Brain microvascular endothelial cell (primary cell): ENCODE data around the gene DDX17.

Experiments
- DNase-seq: peaks from one replicate; pipeline ENCODE4 v3.0.0-alpha.2; 2020
- H3K27ac ChIP-seq: fragments of 250-450 bp; sonication (Bioruptor Pico); 2 replicates; pipeline ENCODE4 v1.5.1; 2020; ENCODE audit warnings: mild to moderate bottlenecking, moderate library complexity
- H3K27me3 ChIP-seq: fragments of 250-450 bp; sonication (Bioruptor Pico); replicated peaks from 2 replicates; pipeline ENCODE4 v1.5.1; 2020; ENCODE audit warnings: mild to moderate bottlenecking
- H3K36me3 ChIP-seq: fragments of 250-450 bp; sonication (Bioruptor Pico); replicated peaks from 2 replicates; pipeline ENCODE4 v1.5.1; 2020; ENCODE audit warnings: mild to moderate bottlenecking
- H3K4me3 ChIP-seq: 2 replicates; pipeline ENCODE4 v1.5.1; 2011; ENCODE audit warnings: low read depth, mild to moderate bottlenecking, control low read depth, low read length, moderate library complexity
- in situ Hi-C: cut with HindIII; loops from 2 replicates; pipeline ENCODE4 v1.10.0; 2017; ENCODE audit warnings: low sequenced_read_pairs, low pct_ligation_motif_present
- TF ChIP-seq, protein P1 (sequence below): IDR thresholded peaks from 2 replicates; pipeline ENCODE4 v1.5.1; 2011; ENCODE audit warnings: low read depth, mild to moderate bottlenecking, moderate library complexity, low read length, control low read depth, inconsistent platforms; ENCODE audit errors: missing control alignments

The DDX17 gene

DNA sequence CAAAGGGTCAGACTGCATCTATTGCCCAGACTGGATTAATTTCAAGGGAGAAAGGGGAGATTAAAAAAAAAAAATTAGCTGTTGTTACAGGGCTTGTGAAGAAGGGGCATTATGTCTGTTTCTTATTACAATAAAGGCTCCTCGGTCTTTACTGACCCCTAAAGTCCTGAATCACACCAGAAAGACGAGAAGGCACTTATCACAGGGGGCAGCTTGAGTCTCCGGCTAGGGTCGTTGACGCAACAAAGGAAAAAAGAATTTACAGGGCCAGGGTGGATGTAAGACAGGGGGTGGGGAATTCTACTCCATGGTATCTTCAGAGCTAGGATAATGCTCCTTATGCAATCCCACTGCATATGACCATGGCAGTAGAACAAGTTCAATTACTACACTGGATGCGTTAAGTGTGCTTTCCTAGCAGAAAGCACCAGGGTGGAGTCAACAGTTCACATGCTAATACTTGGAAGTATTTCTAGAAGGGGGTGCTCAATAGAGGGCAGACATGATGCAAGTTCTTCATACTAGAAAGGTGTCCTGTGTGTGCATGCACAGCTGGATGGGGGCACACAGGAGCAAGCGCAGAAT is 16.5 kb downstream of the DDX17 start:
- Histone ChIP-seq H3K36me3 (peaks cover 92% of the 10 kb centered on the region), H3K4me3 (no peak overlapping the region), H3K27ac (no peak overlapping the region), H3K27me3 (no peaks in the 10 kb centered on the region)
- TF ChIP-seq, protein P1, sequence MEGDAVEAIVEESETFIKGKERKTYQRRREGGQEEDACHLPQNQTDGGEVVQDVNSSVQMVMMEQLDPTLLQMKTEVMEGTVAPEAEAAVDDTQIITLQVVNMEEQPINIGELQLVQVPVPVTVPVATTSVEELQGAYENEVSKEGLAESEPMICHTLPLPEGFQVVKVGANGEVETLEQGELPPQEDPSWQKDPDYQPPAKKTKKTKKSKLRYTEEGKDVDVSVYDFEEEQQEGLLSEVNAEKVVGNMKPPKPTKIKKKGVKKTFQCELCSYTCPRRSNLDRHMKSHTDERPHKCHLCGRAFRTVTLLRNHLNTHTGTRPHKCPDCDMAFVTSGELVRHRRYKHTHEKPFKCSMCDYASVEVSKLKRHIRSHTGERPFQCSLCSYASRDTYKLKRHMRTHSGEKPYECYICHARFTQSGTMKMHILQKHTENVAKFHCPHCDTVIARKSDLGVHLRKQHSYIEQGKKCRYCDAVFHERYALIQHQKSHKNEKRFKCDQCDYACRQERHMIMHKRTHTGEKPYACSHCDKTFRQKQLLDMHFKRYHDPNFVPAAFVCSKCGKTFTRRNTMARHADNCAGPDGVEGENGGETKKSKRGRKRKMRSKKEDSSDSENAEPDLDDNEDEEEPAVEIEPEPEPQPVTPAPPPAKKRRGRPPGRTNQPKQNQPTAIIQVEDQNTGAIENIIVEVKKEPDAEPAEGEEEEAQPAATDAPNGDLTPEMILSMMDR: no peak
- DNase-seq: no peak
- in situ Hi-C loops: no loop called here

DNA sequence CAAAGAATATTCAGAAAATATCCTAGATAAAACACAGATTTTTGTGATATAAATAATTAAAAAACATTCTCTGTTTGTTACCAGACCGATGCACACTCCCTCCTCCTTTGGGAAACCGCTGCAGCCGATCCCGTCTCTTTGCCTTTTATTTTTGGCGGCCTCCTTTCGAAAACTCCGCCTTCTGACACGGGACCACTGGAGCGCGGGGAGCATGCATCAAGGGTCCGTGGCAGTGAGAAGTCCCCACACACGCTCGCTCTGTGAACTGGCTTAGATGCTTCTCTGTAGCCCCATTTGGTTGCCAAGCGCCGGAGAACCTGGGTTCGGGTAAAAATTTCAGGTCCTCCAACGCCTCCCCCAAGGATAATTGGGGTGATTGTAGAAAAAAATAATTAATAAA is 17.0 kb downstream of the DDX17 start:
- no peaks in the 10 kb centered on the region for H3K27me3 ChIP-seq
- in situ Hi-C loops: no loop called here
- no peak overlapping the region for H3K27ac ChIP-seq
- H3K36me3 ChIP-seq: peaks cover 94% of the 10 kb centered on the region
- TF ChIP-seq, protein P1: no peak
- DNase-seq: no peak
- H3K4me3 ChIP-seq: no peak overlapping the region

GRCh38 chr22:38487946-38488345 is 18.2 kb downstream of the DDX17 start:
- no peak overlapping the region for H3K27ac ChIP-seq
- H3K4me3 ChIP-seq: no peak overlapping the region
- H3K36me3 ChIP-seq: peaks cover 93% of the 10 kb centered on the region
- in situ Hi-C loops: no loop called here
- TF ChIP-seq, protein P1: no peak
- H3K27me3 ChIP-seq: no peaks in the 10 kb centered on the region
- DNase-seq: no peak

DNA sequence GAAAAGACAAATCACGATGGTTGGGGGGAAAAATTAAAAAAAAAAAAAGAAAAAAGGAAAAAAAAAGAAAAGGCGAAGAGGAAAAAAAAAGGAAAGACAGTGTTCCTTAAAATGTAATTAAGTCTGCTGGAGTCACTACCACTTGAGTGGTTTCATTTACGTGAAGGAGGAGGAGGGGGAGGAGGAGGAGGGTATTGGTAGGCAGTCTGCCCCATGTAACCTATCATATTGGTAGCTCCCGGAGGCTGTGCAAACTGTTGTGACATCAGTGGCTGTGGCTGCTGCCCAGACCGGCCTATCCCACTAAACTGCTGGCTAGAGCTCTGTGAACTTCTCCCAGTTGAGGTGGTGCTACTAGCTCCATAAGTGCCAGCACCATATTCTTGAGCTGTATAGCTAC is 20.3 kb downstream of the DDX17 start:
- Histone ChIP-seq H3K36me3 (peaks cover 95% of the 10 kb centered on the region), H3K27ac (no peak overlapping the region), H3K27me3 (no peaks in the 10 kb centered on the region), H3K4me3 (no peak overlapping the region)
- no peak for DNase-seq
- TF ChIP-seq, protein P1: no peak
- in situ Hi-C loops: no loop called here

- in situ Hi-C loops: no loop called here
- Histone ChIP-seq H3K27me3 (no peaks in the 10 kb centered on the region), H3K4me3 (no peak overlapping the region), H3K27ac (no peak overlapping the region), H3K36me3 (peaks cover 95% of the 10 kb centered on the region)
- no peak for DNase-seq
- TF ChIP-seq, protein P1: no peak
Observed at GRCh38 chr22:38484244-38484643, 21.9 kb downstream of the DDX17 start.

DNA sequence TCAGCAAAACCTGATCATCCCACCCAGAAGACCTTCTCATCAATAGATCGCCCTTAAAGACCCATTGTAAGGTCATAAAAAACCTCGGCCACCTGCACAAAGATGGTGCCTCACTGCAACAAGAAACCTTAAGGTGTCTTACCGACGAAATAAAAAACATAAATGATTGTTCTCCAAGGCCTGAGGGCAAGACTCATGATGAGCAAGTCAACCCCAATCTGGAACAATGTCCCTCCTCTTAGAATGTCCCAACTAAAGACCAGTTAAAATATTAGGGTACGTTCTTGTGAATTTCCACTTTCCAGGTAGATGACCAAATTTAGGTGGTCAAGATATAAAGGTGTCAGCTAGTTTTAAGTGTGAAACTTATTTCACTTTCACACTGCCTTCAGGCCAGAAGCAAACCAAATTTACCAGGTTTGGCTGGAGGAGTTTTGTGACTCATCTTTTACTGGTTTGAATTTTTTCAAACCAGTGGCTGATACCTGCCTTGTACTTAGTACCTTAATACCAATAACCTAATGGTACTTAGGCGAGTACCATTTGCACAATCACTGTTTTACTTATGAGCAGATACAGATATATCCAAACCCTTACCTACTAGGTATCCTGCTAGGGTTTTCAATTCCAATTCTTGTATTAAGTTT is 23.3 kb downstream of the DDX17 start:
- Histone ChIP-seq H3K36me3 (peaks cover 89% of the 10 kb centered on the region), H3K4me3 (no peak overlapping the region), H3K27me3 (no peaks in the 10 kb centered on the region), H3K27ac (no peak overlapping the region)
- no peak for DNase-seq
- TF ChIP-seq, protein P1: no peak
- in situ Hi-C loops: no loop called here
